Mesenchymal stem cell (in vitro differentiated cells and primary cell): ENCODE results near the gene HMHB1.

Experiments
- DNase-seq: peaks from one replicate; pipeline ENCODE4 v3.0.0-alpha.2; 2013
- H2AFZ ChIP-seq: one replicate; pipeline ENCODE4 v1.6.1; 2013; ENCODE audit warnings: low read depth, mild to moderate bottlenecking, control low read depth, inconsistent platforms, low read length, moderate library complexity
- H2AK5ac ChIP-seq: 2 replicates; pipeline ENCODE4 v1.6.1; 2013; ENCODE audit warnings: low read length, moderate library complexity, mild to moderate bottlenecking, inconsistent platforms; ENCODE audit not compliant: severe bottlenecking
- H2BK120ac ChIP-seq: one replicate; pipeline ENCODE4 v1.6.1; 2013; ENCODE audit warnings: low read depth, mild to moderate bottlenecking, inconsistent platforms, low read length, moderate library complexity
- H2BK12ac ChIP-seq, 2 experiments: one replicate each; pipeline ENCODE4 v1.6.1; 2013; ENCODE audit warnings: inconsistent platforms in 2 of 2, low read length in 2 of 2, mild to moderate bottlenecking in 2 of 2, moderate library complexity in 2 of 2, control low read depth in 1 of 2
- H2BK15ac ChIP-seq: one replicate; pipeline ENCODE4 v1.6.1; 2013; ENCODE audit warnings: mild to moderate bottlenecking, low read depth, inconsistent platforms; ENCODE audit not compliant: poor library complexity, severe bottlenecking
- H2BK5ac ChIP-seq: 2 replicates; pipeline ENCODE4 v1.6.1; 2013; ENCODE audit warnings: low read depth, mild to moderate bottlenecking, low read length, control low read depth, inconsistent platforms; ENCODE audit not compliant: poor library complexity, severe bottlenecking
- H3K14ac ChIP-seq, 2 experiments: one replicate each; pipeline ENCODE4 v1.6.1; 2013; ENCODE audit warnings: inconsistent platforms in 2 of 2, low read length in 2 of 2, control low read depth in 1 of 2, mild to moderate bottlenecking in 1 of 2, moderate library complexity in 1 of 2
- H3K18ac ChIP-seq, 2 experiments: one replicate each; pipeline ENCODE4 v1.6.1; 2013; ENCODE audit warnings: inconsistent platforms in 2 of 2, low read length in 2 of 2, control low read depth in 1 of 2, low read depth in 1 of 2, mild to moderate bottlenecking in 1 of 2
- H3K23ac ChIP-seq, 2 experiments: one replicate each; pipeline ENCODE4 v1.6.1; 2013; ENCODE audit warnings: inconsistent platforms in 2 of 2, low read length in 2 of 2, mild to moderate bottlenecking in 2 of 2, moderate library complexity in 2 of 2, control low read depth in 1 of 2
- H3K27ac ChIP-seq: 2 replicates; pipeline ENCODE4 v1.5.1; 2013; ENCODE audit warnings: mild to moderate bottlenecking, moderate library complexity, low read length, control low read depth, inconsistent platforms; ENCODE audit not compliant: poor library complexity, severe bottlenecking
- H3K27me3 ChIP-seq, 2 experiments: 2 replicates each; pipeline versions ENCODE4 v1.6.1 to v1.7.0; 2013; ENCODE audit warnings: low read length in 2 of 2, mild to moderate bottlenecking in 2 of 2, moderate library complexity in 2 of 2, control low read depth in 1 of 2, inconsistent platforms in 1 of 2; ENCODE audit not compliant: control insufficient read depth in 1 of 2, insufficient read depth in 1 of 2
- H3K36me3 ChIP-seq, 2 experiments: 2 replicates each; pipeline versions ENCODE4 v1.6.1 to v1.7.0; 2013; ENCODE audit warnings: low read length in 2 of 2, control low read depth in 1 of 2, inconsistent platforms in 1 of 2, low read depth in 1 of 2, mild to moderate bottlenecking in 1 of 2; ENCODE audit not compliant: insufficient read depth in 2 of 2, control insufficient read depth in 1 of 2
- H3K4ac ChIP-seq, 2 experiments: one replicate each; pipeline ENCODE4 v1.6.1; 2013; ENCODE audit warnings: inconsistent platforms in 2 of 2, low read length in 2 of 2, mild to moderate bottlenecking in 2 of 2, moderate library complexity in 2 of 2, control low read depth in 1 of 2, low read depth in 1 of 2
- H3K4me1 ChIP-seq: 2 replicates; pipeline ENCODE4 v1.6.1; 2013; ENCODE audit warnings: low read depth, low read length, control low read depth; ENCODE audit not compliant: control insufficient read depth, insufficient read depth
- H3K4me2 ChIP-seq: 2 replicates; pipeline ENCODE4 v1.6.1; 2013; ENCODE audit warnings: low read length, mild to moderate bottlenecking, inconsistent platforms; ENCODE audit not compliant: poor library complexity, severe bottlenecking
- H3K4me3 ChIP-seq, 2 experiments: 2 replicates each; pipeline versions ENCODE4 v1.5.1 to v1.7.0; 2013; ENCODE audit warnings: low read length in 2 of 2, mild to moderate bottlenecking in 2 of 2, control low read depth in 1 of 2, low read depth in 1 of 2; ENCODE audit not compliant: insufficient read depth in 1 of 2
- H3K79me1 ChIP-seq: replicated peaks from 2 replicates; pipeline ENCODE4 v1.6.1; 2013; ENCODE audit warnings: mild to moderate bottlenecking, control low read depth, low read length, inconsistent platforms; ENCODE audit not compliant: poor library complexity, severe bottlenecking
- H3K9ac ChIP-seq: 2 replicates; pipeline ENCODE4 v1.7.0; 2013; ENCODE audit warnings: mild to moderate bottlenecking, low read length, moderate library complexity
- H3K9me3 ChIP-seq: 2 replicates; pipeline ENCODE4 v1.7.0; 2013; ENCODE audit warnings: mild to moderate bottlenecking, low read length; ENCODE audit not compliant: control insufficient read depth
- H4K8ac ChIP-seq: one replicate; pipeline ENCODE4 v1.6.1; 2013; ENCODE audit warnings: inconsistent platforms, mild to moderate bottlenecking, low read length, moderate library complexity
- H4K91ac ChIP-seq: one replicate; pipeline ENCODE4 v1.6.1; 2013; ENCODE audit warnings: mild to moderate bottlenecking, low read length, inconsistent platforms
- WGBS: methylation state at CpG from one replicate; pipeline ENCODE4 v1.1.7; 2013; ENCODE audit warnings: mixed read lengths; 5-methylcytosine and 5-hydroxymethylcytosine counted together

HMHB1 gene

DNA sequence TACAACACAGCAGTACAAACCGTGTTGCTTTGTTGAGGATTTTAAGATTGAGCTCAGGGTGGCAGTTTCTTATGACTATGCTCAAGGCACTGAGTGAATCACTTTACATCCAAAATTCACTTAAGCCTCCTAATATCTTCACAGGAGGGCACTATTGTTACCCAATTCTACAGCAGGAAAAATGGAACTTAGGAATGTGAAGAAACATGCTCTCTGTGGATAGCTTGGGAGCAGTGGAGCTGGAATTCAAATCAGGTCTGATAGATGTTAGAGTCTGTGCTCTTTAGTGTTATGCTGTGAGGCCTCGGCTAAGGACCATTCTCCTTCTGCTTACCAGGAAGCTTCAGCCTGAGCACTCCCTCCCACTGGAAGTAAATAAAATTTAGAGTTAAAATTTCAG lies 18.7 kb upstream of the HMHB1 start:
- Histone ChIP-seq H3K27me3 (no peaks in the 10 kb centered on the region), H3K4me3 (no peak overlapping the region), H3K14ac (no peak overlapping the region), H3K4me1 (no peaks in the 10 kb centered on the region), H3K27ac (no peak overlapping the region), H2BK120ac (no peak overlapping the region), H3K36me3 (no peaks in the 10 kb centered on the region), H3K4ac (no peak overlapping the region), H3K9ac (no peak overlapping the region), H2BK5ac (no peak overlapping the region), H4K8ac (no peak overlapping the region), H2AFZ (no peak overlapping the region), H3K23ac (no peak overlapping the region), H3K4me2 (no peak overlapping the region), H4K91ac (no peak overlapping the region), H2BK15ac (no peak overlapping the region), H3K79me1 (no peaks in the 10 kb centered on the region), H3K9me3 (no peaks in the 10 kb centered on the region), H2BK12ac (no peak overlapping the region), H2AK5ac (no peak overlapping the region), H3K18ac (no peak overlapping the region)
- DNase-seq, result no peak
- no CpG with 5 or more reads among the region's 2 CpGs for WGBS

DNA sequence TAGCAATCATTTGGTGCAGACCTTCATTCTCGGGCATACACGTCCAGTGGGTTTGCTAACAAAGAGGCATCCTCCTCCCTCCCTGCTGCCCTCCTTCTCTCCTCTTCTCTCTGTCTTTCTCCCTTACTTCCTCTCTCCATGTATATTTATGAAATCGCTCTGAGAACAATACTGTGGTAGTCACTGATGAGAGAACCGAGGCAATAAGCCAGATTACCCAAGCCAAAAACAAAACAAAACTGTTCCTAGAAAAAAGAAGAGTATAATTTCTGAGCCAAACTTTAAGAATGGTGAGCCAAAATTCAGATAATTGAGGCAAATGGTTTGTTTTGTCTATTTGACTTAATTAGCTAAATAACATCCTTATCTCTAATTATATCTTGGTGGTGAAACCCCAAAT lies 15.8 kb upstream of the HMHB1 start:
- Histone ChIP-seq H2BK120ac (no peak overlapping the region), H3K9ac (peak overlapping the region; percentile 2), H2AFZ (no peak overlapping the region), H2BK5ac (no peak overlapping the region), H3K4me2 (no peak overlapping the region), H3K36me3 (no peaks in the 10 kb centered on the region), H3K18ac (no peak overlapping the region), H3K23ac (no peak overlapping the region), H3K4me1 (no peaks in the 10 kb centered on the region), H3K27me3 (no peaks in the 10 kb centered on the region), H4K8ac (no peak overlapping the region), H2BK12ac (no peak overlapping the region), H3K79me1 (no peaks in the 10 kb centered on the region), H3K9me3 (no peaks in the 10 kb centered on the region), H3K27ac (no peak overlapping the region), H2AK5ac (no peak overlapping the region), H3K4ac (no peak overlapping the region), H3K14ac (no peak overlapping the region), H4K91ac (no peak overlapping the region), H2BK15ac (no peak overlapping the region), H3K4me3 (peak overlapping the region in 1 of 2 experiments; percentile 3)
- WGBS, result 100% methylated on average over 2 of the region's 4 CpGs
- no peak for DNase-seq

- H2BK15ac ChIP-seq, result no peak overlapping the region
- H2BK5ac ChIP-seq, result no peak overlapping the region
- DNase-seq, result no peak
- H3K9me3 ChIP-seq, result no peaks in the 10 kb centered on the region
- H2AK5ac ChIP-seq, result no peak overlapping the region
- H2AFZ ChIP-seq, result no peak overlapping the region
- no peaks in the 10 kb centered on the region for H3K27me3 ChIP-seq
- H3K23ac ChIP-seq, result peak overlapping the region in 1 of 2 experiments; percentile 40
- H3K79me1 ChIP-seq, result no peaks in the 10 kb centered on the region
- no peak overlapping the region for H2BK120ac ChIP-seq
- H4K91ac ChIP-seq, result no peak overlapping the region
- H4K8ac ChIP-seq, result no peak overlapping the region
- H3K4me3 ChIP-seq, result no peak overlapping the region
- no peak overlapping the region for H3K9ac ChIP-seq
- no peak overlapping the region for H3K27ac ChIP-seq
- no peak overlapping the region for H3K4ac ChIP-seq
- peaks cover 2% of the 10 kb centered on the region for H3K4me1 ChIP-seq
- H3K18ac ChIP-seq, result no peak overlapping the region
- 96% methylated on average over 5 of the region's 5 CpGs for WGBS
- no peak overlapping the region for H2BK12ac ChIP-seq
- H3K14ac ChIP-seq, result no peak overlapping the region
- no peak overlapping the region for H3K4me2 ChIP-seq
- H3K36me3 ChIP-seq, result no peaks in the 10 kb centered on the region
These were observed 15.2 kb upstream of the HMHB1 start for GRCh38 chr5:143796753-143797152.

- no peak overlapping the region for H2BK5ac ChIP-seq
- no peak overlapping the region for H3K4ac ChIP-seq
- 81% methylated on average over 1 of the region's 2 CpGs for WGBS
- no peak overlapping the region for H3K27ac ChIP-seq
- H3K36me3 ChIP-seq, result no peaks in the 10 kb centered on the region
- no peak overlapping the region for H2BK120ac ChIP-seq
- H3K23ac ChIP-seq, result no peak overlapping the region
- H3K4me1 ChIP-seq, result peaks cover 2% of the 10 kb centered on the region
- no peak overlapping the region for H2BK12ac ChIP-seq
- H3K4me3 ChIP-seq, result no peak overlapping the region
- H3K14ac ChIP-seq, result no peak overlapping the region
- H2AK5ac ChIP-seq, result no peak overlapping the region
- no peak for DNase-seq
- no peak overlapping the region for H2BK15ac ChIP-seq
- H3K4me2 ChIP-seq, result no peak overlapping the region
- no peaks in the 10 kb centered on the region for H3K79me1 ChIP-seq
- no peaks in the 10 kb centered on the region for H3K9me3 ChIP-seq
- no peak overlapping the region for H2AFZ ChIP-seq
- H3K27me3 ChIP-seq, result no peaks in the 10 kb centered on the region
- H4K91ac ChIP-seq, result no peak overlapping the region
- no peak overlapping the region for H3K9ac ChIP-seq
- no peak overlapping the region for H3K18ac ChIP-seq
- no peak overlapping the region for H4K8ac ChIP-seq
These were observed 11.2 kb upstream of the HMHB1 start for GRCh38 chr5:143800715-143801114.
